Epithelial cell of esophagus (primary cell): Measurements from ENCODE around the gene HSPA1B.
A peak's percentile ranks its signal among the peaks of the same experiment; 100 is the strongest.
"Not testable (repeated sequence)": the region's sequence is repeated elsewhere in the genome, so short reads cannot be mapped to it uniquely, and the experiment has no call there.

Experiments
- DNase-seq: peaks from one replicate; pipeline ENCODE4 v3.0.0; 2010; ENCODE audit warnings: low read depth
- H3K4me3 ChIP-seq: 2 replicates; pipeline ENCODE4 v1.5.1; 2011; ENCODE audit warnings: mild to moderate bottlenecking, low read length, control low read depth
- TF ChIP-seq, protein P1 (sequence below): IDR thresholded peaks from 2 replicates; pipeline ENCODE4 v1.5.1; 2011; ENCODE audit warnings: low read depth, mild to moderate bottlenecking, low read length, control low read depth, inconsistent platforms; ENCODE audit not compliant: insufficient read depth; ENCODE audit errors: missing control alignments

The HSPA1B gene

GRCh38 chr6:31782126-31782855 is 45.2 kb upstream of the HSPA1B start:
- H3K4me3 ChIP-seq: no peak overlapping the region
- no peak for DNase-seq
- TF ChIP-seq, protein P1, sequence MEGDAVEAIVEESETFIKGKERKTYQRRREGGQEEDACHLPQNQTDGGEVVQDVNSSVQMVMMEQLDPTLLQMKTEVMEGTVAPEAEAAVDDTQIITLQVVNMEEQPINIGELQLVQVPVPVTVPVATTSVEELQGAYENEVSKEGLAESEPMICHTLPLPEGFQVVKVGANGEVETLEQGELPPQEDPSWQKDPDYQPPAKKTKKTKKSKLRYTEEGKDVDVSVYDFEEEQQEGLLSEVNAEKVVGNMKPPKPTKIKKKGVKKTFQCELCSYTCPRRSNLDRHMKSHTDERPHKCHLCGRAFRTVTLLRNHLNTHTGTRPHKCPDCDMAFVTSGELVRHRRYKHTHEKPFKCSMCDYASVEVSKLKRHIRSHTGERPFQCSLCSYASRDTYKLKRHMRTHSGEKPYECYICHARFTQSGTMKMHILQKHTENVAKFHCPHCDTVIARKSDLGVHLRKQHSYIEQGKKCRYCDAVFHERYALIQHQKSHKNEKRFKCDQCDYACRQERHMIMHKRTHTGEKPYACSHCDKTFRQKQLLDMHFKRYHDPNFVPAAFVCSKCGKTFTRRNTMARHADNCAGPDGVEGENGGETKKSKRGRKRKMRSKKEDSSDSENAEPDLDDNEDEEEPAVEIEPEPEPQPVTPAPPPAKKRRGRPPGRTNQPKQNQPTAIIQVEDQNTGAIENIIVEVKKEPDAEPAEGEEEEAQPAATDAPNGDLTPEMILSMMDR: no peak

- DNase-seq: no peak
- TF ChIP-seq, protein P1: no peak
- H3K4me3 ChIP-seq: no peak overlapping the region
These were observed 43.2 kb upstream of the HSPA1B start for GRCh38 chr6:31784098-31784925.

GRCh38 chr6:31785475-31785874 is 42.1 kb upstream of the HSPA1B start:
- TF ChIP-seq, protein P1: no peak
- no peak overlapping the region for H3K4me3 ChIP-seq
- DNase-seq: no peak

DNA sequence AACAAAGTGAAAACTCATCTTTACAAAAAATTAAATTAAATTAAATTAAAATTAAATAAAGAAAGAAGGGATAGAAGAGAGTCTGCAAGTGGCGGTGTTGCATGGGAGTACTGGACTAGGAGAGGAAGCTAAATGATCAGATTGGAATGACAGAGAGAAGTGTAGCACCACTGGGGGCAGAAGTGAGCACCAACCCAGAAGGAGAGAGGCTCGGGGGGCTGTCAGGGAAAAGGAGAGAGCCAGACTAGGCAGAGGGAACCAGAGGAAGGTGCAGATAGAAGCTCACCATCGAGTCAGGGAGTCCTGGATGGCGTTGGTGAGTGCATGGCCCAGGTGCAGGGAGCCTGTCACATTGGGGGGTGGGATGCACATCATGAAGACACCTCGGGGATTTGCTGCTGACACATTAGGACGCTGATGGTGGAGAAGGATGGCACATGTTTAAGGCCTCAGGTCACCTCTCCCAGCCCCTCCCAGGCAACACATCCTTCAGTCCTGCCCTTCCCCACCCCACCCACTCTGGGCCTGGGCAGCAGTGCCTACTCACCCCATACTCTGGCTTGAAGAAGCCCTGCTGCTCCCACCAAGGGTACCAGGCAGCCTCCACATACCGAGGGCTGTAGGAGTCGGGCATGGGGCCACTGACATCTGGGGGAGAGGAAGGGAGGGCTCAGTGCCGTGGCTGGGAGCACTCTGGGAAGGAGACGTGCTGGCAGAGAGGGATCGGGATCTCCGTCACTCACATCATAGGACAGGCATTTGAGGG is 36.0 kb upstream of the HSPA1B start:
- TF ChIP-seq, protein P1: peak; percentile 61
- peak; percentile 37 for DNase-seq
- H3K4me3 ChIP-seq: no peak overlapping the region

DNA sequence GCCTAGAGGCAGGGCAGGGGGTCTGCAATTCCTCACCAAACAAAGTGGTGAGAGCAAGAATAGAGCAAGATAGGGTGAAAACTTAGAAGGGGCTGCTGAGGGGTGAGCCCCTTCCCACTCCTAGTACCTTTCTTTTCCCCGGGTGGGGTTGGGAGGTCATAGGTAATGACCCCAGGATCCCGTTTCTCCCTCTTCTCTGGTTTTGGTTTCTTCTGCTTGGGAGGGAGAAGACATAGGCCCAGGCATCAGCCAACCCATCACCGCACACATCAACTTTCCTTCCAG is 35.5 kb upstream of the HSPA1B start:
- DNase-seq: no peak
- TF ChIP-seq, protein P1: no peak
- H3K4me3 ChIP-seq: no peak overlapping the region

- TF ChIP-seq, protein P1: no peak
- H3K4me3 ChIP-seq: no peak overlapping the region
These were observed 34.8 kb upstream of the HSPA1B start for GRCh38 chr6:31792761-31793171.

DNA sequence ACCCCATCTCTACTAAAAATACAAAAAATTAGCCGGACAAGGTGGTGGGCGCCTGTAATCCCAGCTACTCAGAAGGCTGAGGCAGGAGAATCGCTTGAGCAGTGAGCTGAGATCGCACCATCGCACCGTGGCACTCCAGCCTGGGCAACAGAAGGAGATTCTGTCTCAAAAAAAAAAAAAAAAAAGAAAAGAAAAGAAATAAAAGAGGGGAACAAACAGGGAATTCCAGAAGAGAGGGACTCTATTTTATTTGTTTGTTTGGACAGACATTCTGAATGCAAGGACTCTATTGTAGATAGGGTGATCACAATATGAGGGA is 33.7 kb upstream of the HSPA1B start:
- H3K4me3 ChIP-seq: peak overlapping the region; percentile 94
- DNase-seq: not testable (repeated sequence)

More at GRCh38 chr6:31792761-31793171, 34.8 kb upstream of the HSPA1B start:
- DNase-seq: peak; percentile 89
